BLaER1 (cell line): Measurements from ENCODE around the gene SMYD3.

ENCODE experiments used
- H3K27ac ChIP-seq: shearing (Covaris generic); formaldehyde crosslinking; 2 replicates; pipeline ENCODE4 v1.8.1; 2022
- H3K27me3 ChIP-seq: shearing (Covaris generic); formaldehyde crosslinking; 2 replicates; pipeline ENCODE4 v1.8.1; 2022
- H3K36me3 ChIP-seq: shearing (Covaris generic); formaldehyde crosslinking; 2 replicates; pipeline ENCODE4 v1.8.1; 2022
- H3K4me1 ChIP-seq: shearing (Covaris generic); formaldehyde crosslinking; 2 replicates; pipeline ENCODE4 v1.8.1; 2022
- H3K4me2 ChIP-seq: shearing (Covaris generic); formaldehyde crosslinking; 2 replicates; pipeline ENCODE4 v1.8.1; 2022
- H3K4me3 ChIP-seq: shearing (Covaris generic); formaldehyde crosslinking; 2 replicates; pipeline ENCODE4 v1.8.1; 2022
- H3K9ac ChIP-seq: shearing (Covaris generic); formaldehyde crosslinking; 2 replicates; pipeline ENCODE4 v1.8.1; 2022
- H3K9me3 ChIP-seq: shearing (Covaris generic); formaldehyde crosslinking; 2 replicates; pipeline ENCODE4 v1.8.1; 2022
- H4K20me1 ChIP-seq: shearing (Covaris generic); formaldehyde crosslinking; 2 replicates; pipeline ENCODE4 v1.8.1; 2022
- Cebpa-rat ChIP-seq: shearing (Covaris generic); IDR thresholded peaks from 2 replicates; pipeline ENCODE4 v1.8.1; 2022

SMYD3 gene

GRCh38 chr1:245774196-245774595 lies 732.9 kb downstream of the SMYD3 start:
- TF ChIP-seq Cebpa-rat = no peak
- Histone ChIP-seq H4K20me1 (no peaks in the 10 kb centered on the region), H3K27me3 (no peaks in the 10 kb centered on the region), H3K4me1 (no peaks in the 10 kb centered on the region), H3K9me3 (no peaks in the 10 kb centered on the region), H3K9ac (no peak overlapping the region), H3K4me2 (no peak overlapping the region), H3K27ac (no peak overlapping the region), H3K4me3 (no peak overlapping the region), H3K36me3 (no peaks in the 10 kb centered on the region)

DNA sequence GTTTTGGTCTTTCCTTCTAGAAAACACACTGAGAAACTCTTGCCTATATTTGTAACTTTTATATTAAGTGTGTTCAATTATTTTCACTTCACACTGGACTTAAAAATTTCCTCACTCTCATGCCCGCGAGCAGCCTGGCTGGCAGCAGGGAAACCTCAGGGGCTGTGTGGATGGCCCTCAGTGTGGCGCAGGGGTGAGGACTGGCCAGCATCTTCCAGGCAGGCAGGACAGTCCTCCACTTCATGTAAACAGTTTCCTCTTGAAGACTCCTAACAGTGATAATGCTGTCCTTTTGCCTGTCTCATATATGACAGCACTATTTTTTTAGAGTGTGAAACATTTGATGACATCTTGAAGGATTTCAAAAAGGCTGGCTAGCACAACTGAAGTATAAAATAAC lies 733.7 kb downstream of the SMYD3 start:
- H3K4me3 ChIP-seq = no peak overlapping the region
- H3K9me3 ChIP-seq = no peaks in the 10 kb centered on the region
- H3K4me1 ChIP-seq = no peaks in the 10 kb centered on the region
- no peak overlapping the region for H3K4me2 ChIP-seq
- H3K9ac ChIP-seq = no peak overlapping the region
- H3K27me3 ChIP-seq = no peaks in the 10 kb centered on the region
- TF ChIP-seq Cebpa-rat = no peak
- H3K36me3 ChIP-seq = no peaks in the 10 kb centered on the region
- H3K27ac ChIP-seq = no peak overlapping the region
- no peaks in the 10 kb centered on the region for H4K20me1 ChIP-seq

DNA sequence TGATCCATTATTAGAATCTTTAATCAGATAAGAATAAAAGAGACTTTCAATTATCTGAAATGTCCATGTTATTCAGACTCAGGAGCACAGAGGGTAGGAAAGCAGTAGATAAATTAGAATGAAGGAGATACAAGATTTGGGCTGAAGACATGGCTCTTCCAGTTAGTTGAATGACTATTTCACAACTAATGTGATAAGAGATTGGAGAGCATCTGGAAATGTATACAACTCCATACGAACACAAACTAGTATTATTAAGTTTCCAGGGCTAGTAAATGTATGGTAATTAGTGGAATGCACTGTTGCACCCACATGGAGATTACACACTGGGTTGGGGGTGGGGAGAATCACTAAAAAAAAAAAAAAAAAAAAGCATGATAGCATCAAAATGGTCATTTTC lies 734.3 kb downstream of the SMYD3 start:
- no peak overlapping the region for H3K4me2 ChIP-seq
- H3K27ac ChIP-seq = no peak overlapping the region
- H3K4me3 ChIP-seq = no peak overlapping the region
- no peaks in the 10 kb centered on the region for H4K20me1 ChIP-seq
- no peaks in the 10 kb centered on the region for H3K27me3 ChIP-seq
- no peaks in the 10 kb centered on the region for H3K9me3 ChIP-seq
- no peak for TF ChIP-seq Cebpa-rat
- H3K9ac ChIP-seq = no peak overlapping the region
- no peaks in the 10 kb centered on the region for H3K36me3 ChIP-seq
- H3K4me1 ChIP-seq = no peaks in the 10 kb centered on the region

DNA sequence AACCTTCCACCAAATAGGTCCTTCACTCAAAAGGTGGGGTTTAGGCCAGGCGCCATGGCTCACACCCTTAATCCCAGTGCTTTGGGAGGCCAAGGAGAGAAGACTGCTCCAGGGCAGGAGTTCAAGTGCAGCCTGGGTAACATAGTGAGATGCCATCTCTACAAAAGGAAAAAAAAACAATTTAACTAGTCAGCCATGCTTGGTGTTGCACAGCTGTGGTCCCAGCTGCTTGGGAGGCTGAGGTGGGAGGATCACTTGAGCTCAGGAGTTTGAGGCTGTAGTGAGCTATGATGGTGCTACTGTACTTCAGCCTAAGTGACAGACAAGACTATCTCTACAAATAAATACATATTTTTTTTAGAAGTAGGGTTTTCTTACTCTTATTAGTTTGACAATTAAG lies 734.8 kb downstream of the SMYD3 start:
- no peak for TF ChIP-seq Cebpa-rat
- H3K9ac ChIP-seq = no peak overlapping the region
- H4K20me1 ChIP-seq = no peaks in the 10 kb centered on the region
- no peaks in the 10 kb centered on the region for H3K27me3 ChIP-seq
- H3K4me1 ChIP-seq = no peaks in the 10 kb centered on the region
- no peak overlapping the region for H3K4me3 ChIP-seq
- no peak overlapping the region for H3K27ac ChIP-seq
- no peaks in the 10 kb centered on the region for H3K36me3 ChIP-seq
- no peak overlapping the region for H3K4me2 ChIP-seq
- no peaks in the 10 kb centered on the region for H3K9me3 ChIP-seq

GRCh38 chr1:245771511-245772281 lies 735.4 kb downstream of the SMYD3 start:
- no peak for TF ChIP-seq Cebpa-rat
- H3K9ac ChIP-seq = no peak overlapping the region
- no peaks in the 10 kb centered on the region for H3K36me3 ChIP-seq
- no peaks in the 10 kb centered on the region for H3K27me3 ChIP-seq
- no peak overlapping the region for H3K4me2 ChIP-seq
- no peaks in the 10 kb centered on the region for H3K9me3 ChIP-seq
- H3K4me3 ChIP-seq = no peak overlapping the region
- H4K20me1 ChIP-seq = no peaks in the 10 kb centered on the region
- no peaks in the 10 kb centered on the region for H3K4me1 ChIP-seq
- no peak overlapping the region for H3K27ac ChIP-seq

DNA sequence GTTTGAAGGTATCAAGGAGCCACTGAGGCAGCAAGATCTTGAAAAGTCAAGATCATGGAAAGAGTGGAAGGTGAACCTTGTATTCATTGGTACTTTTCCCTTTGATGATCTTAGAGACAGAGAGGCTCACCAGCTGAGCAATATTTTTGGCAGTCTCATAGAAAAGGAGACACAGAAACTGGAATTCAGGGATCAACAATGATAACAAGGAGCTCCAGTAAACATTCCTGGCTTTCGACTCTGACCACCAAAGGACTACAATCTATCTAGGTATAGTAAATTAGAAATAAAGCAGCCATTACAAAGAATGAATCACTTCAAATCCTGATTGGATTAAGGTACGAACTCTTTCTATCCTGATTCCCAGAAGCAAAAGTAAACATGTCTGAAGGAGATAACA lies 736.9 kb downstream of the SMYD3 start:
- H3K27me3 ChIP-seq = no peaks in the 10 kb centered on the region
- H3K27ac ChIP-seq = no peak overlapping the region
- H4K20me1 ChIP-seq = no peaks in the 10 kb centered on the region
- no peak overlapping the region for H3K4me3 ChIP-seq
- H3K4me2 ChIP-seq = no peak overlapping the region
- H3K9ac ChIP-seq = no peak overlapping the region
- TF ChIP-seq Cebpa-rat = no peak
- H3K36me3 ChIP-seq = no peaks in the 10 kb centered on the region
- H3K9me3 ChIP-seq = no peaks in the 10 kb centered on the region
- no peaks in the 10 kb centered on the region for H3K4me1 ChIP-seq

GRCh38 chr1:245768596-245768995 lies 738.5 kb downstream of the SMYD3 start:
- Histone ChIP-seq H3K27ac (no peak overlapping the region), H3K4me2 (no peak overlapping the region), H3K9ac (no peak overlapping the region)

DNA sequence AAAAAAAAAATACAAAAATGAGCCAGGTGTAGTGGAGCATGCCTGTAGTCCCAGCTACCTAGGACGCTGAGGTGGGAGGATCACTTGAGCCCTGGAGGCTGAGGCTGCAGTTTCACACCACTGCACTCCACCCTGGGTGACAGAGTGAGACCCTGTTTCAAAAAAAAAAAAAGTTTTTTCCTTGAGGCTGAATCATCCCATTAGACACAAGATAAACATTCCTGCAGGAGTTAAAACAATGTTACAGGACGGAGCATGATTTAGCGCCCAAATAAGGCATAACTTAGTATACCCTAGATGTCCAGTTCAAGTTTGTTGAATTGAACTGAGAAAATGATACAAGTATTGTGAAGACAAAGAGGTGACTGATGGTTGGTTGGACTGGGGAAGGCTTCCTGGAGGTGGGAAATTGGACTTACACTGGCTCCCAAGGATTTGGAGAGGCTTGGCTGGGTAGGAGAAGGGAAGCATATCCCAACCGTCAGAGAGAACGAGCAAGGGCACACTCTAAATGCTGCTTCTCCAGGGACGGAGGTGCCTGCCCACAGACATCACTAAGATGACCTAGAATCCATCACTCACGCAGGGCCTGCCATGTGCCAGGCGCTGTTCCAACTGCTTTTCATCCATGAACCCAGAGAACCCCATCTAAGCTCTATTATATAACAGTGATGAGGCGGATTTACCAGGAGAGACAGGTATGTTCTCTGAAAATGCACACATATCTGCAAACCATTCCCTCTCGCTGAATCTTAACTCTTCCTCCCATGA lies 741.7 kb downstream of the SMYD3 start:
- Histone ChIP-seq H3K4me1 (no peaks in the 10 kb centered on the region), H3K4me2 (no peak overlapping the region), H3K27ac (no peak overlapping the region), H3K9me3 (no peaks in the 10 kb centered on the region), H3K9ac (no peak overlapping the region), H4K20me1 (no peaks in the 10 kb centered on the region), H3K36me3 (peaks cover 22% of the 10 kb centered on the region), H3K4me3 (no peak overlapping the region), H3K27me3 (no peaks in the 10 kb centered on the region)
- TF ChIP-seq Cebpa-rat = no peak

More at GRCh38 chr1:245768596-245768995, 738.5 kb downstream of the SMYD3 start:
- Histone ChIP-seq H4K20me1 (no peaks in the 10 kb centered on the region), H3K9me3 (no peaks in the 10 kb centered on the region), H3K36me3 (peaks cover 5% of the 10 kb centered on the region; the same call in 1 of the 2 replicates), H3K27me3 (no peaks in the 10 kb centered on the region), H3K4me3 (no peak overlapping the region), H3K4me1 (no peaks in the 10 kb centered on the region)
- TF ChIP-seq Cebpa-rat = no peak

DNA sequence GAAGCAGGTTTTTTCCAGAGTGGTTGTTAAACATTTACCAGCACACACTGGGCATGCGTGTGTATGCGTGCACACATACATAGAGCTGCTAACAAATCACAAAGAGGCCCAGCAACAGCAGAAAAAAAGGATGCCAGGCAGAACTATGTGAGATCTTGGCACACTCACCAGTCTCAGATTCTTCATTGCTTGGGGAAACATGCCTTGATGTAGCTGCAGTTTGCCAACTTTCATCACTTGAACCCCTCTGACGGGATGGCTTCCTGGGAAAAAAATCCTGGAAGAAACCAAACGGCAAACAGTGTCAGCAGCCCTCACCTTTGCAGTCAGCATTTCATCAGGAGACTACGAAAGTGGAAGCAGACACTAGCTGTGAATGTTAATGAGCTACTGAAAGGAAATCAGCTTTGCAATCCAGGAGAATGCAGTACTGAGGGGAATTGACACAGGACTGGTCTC lies 743.2 kb downstream of the SMYD3 start:
- no peak overlapping the region for H3K4me2 ChIP-seq
- no peak overlapping the region for H3K9ac ChIP-seq
- no peak for TF ChIP-seq Cebpa-rat
- H3K9me3 ChIP-seq = no peaks in the 10 kb centered on the region
- peaks cover 27% of the 10 kb centered on the region for H3K36me3 ChIP-seq
- no peaks in the 10 kb centered on the region for H4K20me1 ChIP-seq
- no peak overlapping the region for H3K4me3 ChIP-seq
- no peak overlapping the region for H3K27ac ChIP-seq
- H3K27me3 ChIP-seq = no peaks in the 10 kb centered on the region
- H3K4me1 ChIP-seq = no peaks in the 10 kb centered on the region

GRCh38 chr1:245762396-245762910 lies 744.6 kb downstream of the SMYD3 start:
- H3K4me2 ChIP-seq = no peak overlapping the region
- no peaks in the 10 kb centered on the region for H4K20me1 ChIP-seq
- H3K27ac ChIP-seq = no peak overlapping the region
- H3K9ac ChIP-seq = no peak overlapping the region
- H3K4me3 ChIP-seq = no peak overlapping the region
- H3K9me3 ChIP-seq = 0 out of 2 replicates have a peak, but pooled peaks cover 2% of the 10 kb centered on the region
- no peaks in the 10 kb centered on the region for H3K4me1 ChIP-seq
- TF ChIP-seq Cebpa-rat = no peak
- H3K27me3 ChIP-seq = no peaks in the 10 kb centered on the region
- H3K36me3 ChIP-seq = peaks cover 27% of the 10 kb centered on the region
